ENCODE measurements around the gene ADCY6. TPM values are rescaled to one million over a fixed set of nuclear protein-coding genes. Genes with fewer than 3 reads are reported as not detected.
A peak's percentile ranks its signal among the peaks of the same experiment; 100 is the strongest.

ADCY6 gene
- total and polyA plus RNA-seq, 2 of the 4 experiments (the other 2 are of a cell fraction): 18.5 to 34.4 TPM

DNA sequence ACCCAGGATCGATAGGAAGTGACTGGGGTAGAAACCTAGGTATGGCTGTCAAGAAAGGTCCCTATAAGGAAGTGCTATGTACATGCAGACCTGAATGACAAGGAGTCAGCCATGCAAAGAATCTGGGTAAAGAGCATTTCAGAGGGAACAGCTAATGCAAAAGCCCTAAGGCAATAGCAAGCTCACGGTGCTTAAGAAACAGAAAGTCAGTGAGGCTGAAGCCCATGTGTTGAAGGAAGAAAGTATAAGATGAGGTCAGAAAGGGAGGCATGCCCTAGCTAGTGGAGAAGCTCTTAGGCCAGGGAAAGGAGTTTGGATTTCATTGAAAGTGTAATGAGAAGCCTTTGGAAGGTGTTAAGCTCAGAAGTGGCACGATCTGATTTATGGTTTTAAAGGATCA, 6.0 kb upstream of the ADCY6 start:
- no peak overlapping the region for H2AFZ ChIP-seq (replicated peaks; ENCODE audit: low read length, poor library complexity)
- H3K9ac ChIP-seq (ENCODE audit: low read depth, low read length): no peak overlapping the region
- DNase-seq (peak; percentile 55), ATAC-seq (ENCODE audit: low read depth) (peak; percentile 25; the same call in 1 of the 2 replicates)
- H3K14ac ChIP-seq (replicated peaks; ENCODE audit: low read depth, low read length): no peak overlapping the region; the same call in 1 of the 2 replicates
- H3K4ac ChIP-seq (ENCODE audit: low read depth, low read length): no peak overlapping the region
- no peak overlapping the region for H2BK20ac ChIP-seq (ENCODE audit: low read depth, low read length)
- no peak overlapping the region for H4K5ac ChIP-seq (ENCODE audit: low read depth, low read length)
- no peak overlapping the region for H2AK5ac ChIP-seq (ENCODE audit: low read depth, low read length)
- no peak overlapping the region for H3K56ac ChIP-seq (ENCODE audit: extremely low read depth, insufficient read depth, low read length)
- no peak overlapping the region for H2BK5ac ChIP-seq (ENCODE audit: low read depth, low read length, poor library complexity, severe bottlenecking)
- H3K27me3 ChIP-seq (ENCODE audit: control insufficient read depth, insufficient read depth, low read length): no peaks in the 10 kb centered on the region
- no peak overlapping the region for H3K4me2 ChIP-seq (ENCODE audit: low read depth, low read length)
- dilution Hi-C loops (cut with HindIII; ENCODE audit: low sequenced_read_pairs, unreplicated experiment): no loop called here
- no peak overlapping the region for H2BK15ac ChIP-seq (ENCODE audit: low read depth, low read length)
- no peak overlapping the region for H3K18ac ChIP-seq (ENCODE audit: low read depth, low read length)
- intact Hi-C loops (cut with micrococcal nuclease): loop anchor here (5.0 kb wide), 2 partner anchors 113 to 178 kb away; partner anchors contain the start of gene KANSL2
- no peak overlapping the region for H4K91ac ChIP-seq (ENCODE audit: insufficient read depth, low read depth, low read length)
- TF ChIP-seq NFE2L2 (IDR thresholded peaks at IDR 0.05; ENCODE audit: low read depth, low read length) (no peak), RFX5 (IDR thresholded peaks at IDR 0.05; ENCODE audit: low read depth, low read length) (no peak), CEBPB (IDR thresholded peaks at IDR 0.05; ENCODE audit: low read depth, low read length) (no peak), MAFK (IDR thresholded peaks at IDR 0.05; ENCODE audit: low read depth, low read length) (no peak), POLR2A (IDR thresholded peaks at IDR 0.05; ENCODE audit: low read depth, low read length) (no peak), SMC3 (IDR thresholded peaks at IDR 0.05; ENCODE audit: low read depth, low read length) (no peak), CHD1 (IDR thresholded peaks at IDR 0.05; ENCODE audit: low read depth, low read length) (no peak), BHLHE40 (IDR thresholded peaks at IDR 0.05; ENCODE audit: low read depth, low read length) (no peak), RCOR1 (IDR thresholded peaks at IDR 0.05; ENCODE audit: insufficient replicate concordance, low read length) (no peak), CTCF (conservative IDR thresholded peaks at IDR 0.05; ENCODE audit: low read depth, low read length) (no peak), MXI1 (IDR thresholded peaks at IDR 0.05; ENCODE audit: borderline replicate concordance, low read depth, low read length) (no peak), FOS (IDR thresholded peaks at IDR 0.05; ENCODE audit: low read depth, low read length) (no peak), RAD21 (IDR thresholded peaks at IDR 0.05; ENCODE audit: low read length) (no peak), MAZ (IDR thresholded peaks at IDR 0.05; ENCODE audit: borderline replicate concordance, low read depth, low read length) (no peak)
- TF ChIP-seq, protein P1, sequence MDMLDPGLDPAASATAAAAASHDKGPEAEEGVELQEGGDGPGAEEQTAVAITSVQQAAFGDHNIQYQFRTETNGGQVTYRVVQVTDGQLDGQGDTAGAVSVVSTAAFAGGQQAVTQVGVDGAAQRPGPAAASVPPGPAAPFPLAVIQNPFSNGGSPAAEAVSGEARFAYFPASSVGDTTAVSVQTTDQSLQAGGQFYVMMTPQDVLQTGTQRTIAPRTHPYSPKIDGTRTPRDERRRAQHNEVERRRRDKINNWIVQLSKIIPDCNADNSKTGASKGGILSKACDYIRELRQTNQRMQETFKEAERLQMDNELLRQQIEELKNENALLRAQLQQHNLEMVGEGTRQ (IDR thresholded peaks at IDR 0.05; ENCODE audit: low read depth, low read length): no peak
- TF ChIP-seq, protein P2, sequence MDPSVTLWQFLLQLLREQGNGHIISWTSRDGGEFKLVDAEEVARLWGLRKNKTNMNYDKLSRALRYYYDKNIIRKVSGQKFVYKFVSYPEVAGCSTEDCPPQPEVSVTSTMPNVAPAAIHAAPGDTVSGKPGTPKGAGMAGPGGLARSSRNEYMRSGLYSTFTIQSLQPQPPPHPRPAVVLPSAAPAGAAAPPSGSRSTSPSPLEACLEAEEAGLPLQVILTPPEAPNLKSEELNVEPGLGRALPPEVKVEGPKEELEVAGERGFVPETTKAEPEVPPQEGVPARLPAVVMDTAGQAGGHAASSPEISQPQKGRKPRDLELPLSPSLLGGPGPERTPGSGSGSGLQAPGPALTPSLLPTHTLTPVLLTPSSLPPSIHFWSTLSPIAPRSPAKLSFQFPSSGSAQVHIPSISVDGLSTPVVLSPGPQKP (IDR thresholded peaks at IDR 0.05; ENCODE audit: borderline replicate concordance, low read depth, low read length): no peak
- H2BK120ac ChIP-seq (ENCODE audit: low read depth, low read length): no peak overlapping the region
- no peak overlapping the region for H3K4me3 ChIP-seq (ENCODE audit: insufficient read depth, low read depth, low read length)
- no peaks in the 10 kb centered on the region for H4K20me1 ChIP-seq (ENCODE audit: insufficient read depth, low read length)
- no TSS peak for BruUV-seq (replicated peaks)
- H3K9me3 ChIP-seq (ENCODE audit: control insufficient read depth, insufficient read depth, low read length): no peaks in the 10 kb centered on the region
- POLR2A ChIA-PET (ENCODE audit: unreplicated experiment): no interaction called here
- no peaks in the 10 kb centered on the region; the same call in 1 of the 2 replicates for H3K4me1 ChIP-seq (ENCODE audit: control insufficient read depth, insufficient read depth, low read length)
- H3K23ac ChIP-seq (ENCODE audit: low read depth, low read length): 0 out of 2 replicates have a peak overlapping the region, but pooled peaks have one; percentile 17
- 69% methylated on average over 2 of the region's 3 CpGs; no CpG with 5 or more reads in 1 of the 2 experiments for WGBS, 2 experiments (ENCODE audit: extremely low coverage in 2 of 2, insufficient read length in 1 of 2)
- in situ Hi-C loops (cut with MboI; ENCODE audit: low sequenced_read_pairs): loop anchor here (5.0 to 25.0 kb wide), 2 partner anchors 43 to 258 kb away; partner anchors contain the start of gene OR8S1
- CTCF ChIA-PET: interaction anchor here (1.1 to 2.3 kb wide), 4 partner anchors 16 to 79 kb away, joined by 3 to 11 read pairs (median 6); no protein-coding TSS in a partner anchor
- no peak overlapping the region for H3K27ac ChIP-seq (ENCODE audit: insufficient read depth, low read length)
- no peaks in the 10 kb centered on the region for H3K79me1 ChIP-seq (ENCODE audit: low read depth in 1 of 2, low read length in 2 of 2)
- peaks cover 9% of the 10 kb centered on the region; the same call in 1 of the 2 replicates for H3K9me1 ChIP-seq (ENCODE audit: insufficient read depth, low read length)
- H4K8ac ChIP-seq (ENCODE audit: low read depth in 2 of 2, low read length in 2 of 2): no peak overlapping the region
- no peak overlapping the region for H2AK9ac ChIP-seq (replicated peaks; ENCODE audit: low read depth, low read length, poor library complexity)
- no peaks in the 10 kb centered on the region for H3K36me3 ChIP-seq (ENCODE audit: control insufficient read depth, insufficient read depth, low read length)

All from IMR-90 (cell line).